ENCODE measurements around the gene SYNCRIP.

DNA sequence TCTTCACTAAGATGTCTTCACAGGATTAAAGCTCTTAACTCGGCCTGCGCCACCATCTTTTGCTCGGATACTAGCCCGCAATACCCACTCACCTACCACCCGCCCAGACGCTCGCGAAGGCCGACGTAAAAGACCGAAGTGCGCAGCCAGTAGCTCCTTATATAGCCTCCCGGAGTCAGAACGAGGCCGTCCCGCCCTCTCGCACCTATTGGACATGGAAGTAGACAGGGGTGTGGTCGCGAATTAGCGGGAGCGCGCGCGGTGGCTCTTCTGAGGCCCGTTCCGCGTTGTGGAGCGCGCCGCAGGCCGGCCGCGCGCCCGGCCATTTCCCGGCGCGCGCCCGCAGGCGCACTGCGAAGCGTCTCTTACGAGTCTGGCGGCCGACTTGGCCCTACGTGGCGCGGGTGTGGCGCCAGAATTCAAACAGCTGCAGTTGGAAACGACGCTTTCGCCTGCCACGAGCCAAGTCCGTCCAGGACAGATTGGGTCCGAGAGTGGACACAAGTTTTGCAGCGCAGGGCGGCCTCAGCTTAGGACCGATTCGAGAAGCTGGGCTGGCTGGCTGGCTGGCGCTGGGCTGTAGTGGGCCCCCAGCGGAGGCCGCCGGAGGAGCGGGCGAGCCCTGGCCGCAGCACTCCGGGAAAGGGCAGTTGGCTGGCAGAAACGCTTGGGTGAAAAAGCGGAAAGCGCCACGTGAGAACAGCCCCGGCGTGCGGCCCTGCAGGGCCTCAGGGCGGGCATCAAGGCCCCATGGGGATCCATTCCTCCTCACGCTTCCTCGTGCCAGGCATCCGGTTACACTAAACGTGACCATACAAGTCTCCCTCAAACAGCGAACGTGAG is 36.1 kb upstream of the SYNCRIP start:
- TF ChIP-seq, protein P1, sequence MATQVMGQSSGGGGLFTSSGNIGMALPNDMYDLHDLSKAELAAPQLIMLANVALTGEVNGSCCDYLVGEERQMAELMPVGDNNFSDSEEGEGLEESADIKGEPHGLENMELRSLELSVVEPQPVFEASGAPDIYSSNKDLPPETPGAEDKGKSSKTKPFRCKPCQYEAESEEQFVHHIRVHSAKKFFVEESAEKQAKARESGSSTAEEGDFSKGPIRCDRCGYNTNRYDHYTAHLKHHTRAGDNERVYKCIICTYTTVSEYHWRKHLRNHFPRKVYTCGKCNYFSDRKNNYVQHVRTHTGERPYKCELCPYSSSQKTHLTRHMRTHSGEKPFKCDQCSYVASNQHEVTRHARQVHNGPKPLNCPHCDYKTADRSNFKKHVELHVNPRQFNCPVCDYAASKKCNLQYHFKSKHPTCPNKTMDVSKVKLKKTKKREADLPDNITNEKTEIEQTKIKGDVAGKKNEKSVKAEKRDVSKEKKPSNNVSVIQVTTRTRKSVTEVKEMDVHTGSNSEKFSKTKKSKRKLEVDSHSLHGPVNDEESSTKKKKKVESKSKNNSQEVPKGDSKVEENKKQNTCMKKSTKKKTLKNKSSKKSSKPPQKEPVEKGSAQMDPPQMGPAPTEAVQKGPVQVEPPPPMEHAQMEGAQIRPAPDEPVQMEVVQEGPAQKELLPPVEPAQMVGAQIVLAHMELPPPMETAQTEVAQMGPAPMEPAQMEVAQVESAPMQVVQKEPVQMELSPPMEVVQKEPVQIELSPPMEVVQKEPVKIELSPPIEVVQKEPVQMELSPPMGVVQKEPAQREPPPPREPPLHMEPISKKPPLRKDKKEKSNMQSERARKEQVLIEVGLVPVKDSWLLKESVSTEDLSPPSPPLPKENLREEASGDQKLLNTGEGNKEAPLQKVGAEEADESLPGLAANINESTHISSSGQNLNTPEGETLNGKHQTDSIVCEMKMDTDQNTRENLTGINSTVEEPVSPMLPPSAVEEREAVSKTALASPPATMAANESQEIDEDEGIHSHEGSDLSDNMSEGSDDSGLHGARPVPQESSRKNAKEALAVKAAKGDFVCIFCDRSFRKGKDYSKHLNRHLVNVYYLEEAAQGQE (IDR thresholded peaks at IDR 0.05; ENCODE audit: low read depth, low read length), result peak; percentile 78
- TF ChIP-seq SMC3 (IDR thresholded peaks at IDR 0.05; ENCODE audit: low read depth, low read length), result no peak
- peak; percentile 62; the same call in 1 of the 2 replicates for TF ChIP-seq FOXM1 (IDR thresholded peaks at IDR 0.05; ENCODE audit: low read depth)
- TF ChIP-seq, protein P2, sequence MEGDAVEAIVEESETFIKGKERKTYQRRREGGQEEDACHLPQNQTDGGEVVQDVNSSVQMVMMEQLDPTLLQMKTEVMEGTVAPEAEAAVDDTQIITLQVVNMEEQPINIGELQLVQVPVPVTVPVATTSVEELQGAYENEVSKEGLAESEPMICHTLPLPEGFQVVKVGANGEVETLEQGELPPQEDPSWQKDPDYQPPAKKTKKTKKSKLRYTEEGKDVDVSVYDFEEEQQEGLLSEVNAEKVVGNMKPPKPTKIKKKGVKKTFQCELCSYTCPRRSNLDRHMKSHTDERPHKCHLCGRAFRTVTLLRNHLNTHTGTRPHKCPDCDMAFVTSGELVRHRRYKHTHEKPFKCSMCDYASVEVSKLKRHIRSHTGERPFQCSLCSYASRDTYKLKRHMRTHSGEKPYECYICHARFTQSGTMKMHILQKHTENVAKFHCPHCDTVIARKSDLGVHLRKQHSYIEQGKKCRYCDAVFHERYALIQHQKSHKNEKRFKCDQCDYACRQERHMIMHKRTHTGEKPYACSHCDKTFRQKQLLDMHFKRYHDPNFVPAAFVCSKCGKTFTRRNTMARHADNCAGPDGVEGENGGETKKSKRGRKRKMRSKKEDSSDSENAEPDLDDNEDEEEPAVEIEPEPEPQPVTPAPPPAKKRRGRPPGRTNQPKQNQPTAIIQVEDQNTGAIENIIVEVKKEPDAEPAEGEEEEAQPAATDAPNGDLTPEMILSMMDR (IDR thresholded peaks at IDR 0.05), result no peak
- TF ChIP-seq GABPA (IDR thresholded peaks at IDR 0.05; ENCODE audit: low read depth), result no peak
- TF ChIP-seq JUND (IDR thresholded peaks at IDR 0.05), result no peak; the same call in 1 of the 2 replicates
- no peak for TF ChIP-seq EZH2phosphoT487 (IDR thresholded peaks at IDR 0.05; ENCODE audit: borderline replicate concordance, low read depth)

All from SK-N-SH (cell line).